ENCODE measurements around the gene PIP4K2B.
"Not testable (repeated sequence)": the region's sequence is repeated elsewhere in the genome, so short reads cannot be mapped to it uniquely, and the experiment has no call there.

The PIP4K2B gene

GRCh38 chr17:38799501-38800236, at the start of gene PIP4K2B:
PIP4K2B (minus strand) TSS chr17:38799556; CDS start chr17:38799424, 132 bp downstream.
- DNase-seq (ENCODE audit: low read depth), result peak; percentile 78

- DNase-seq (ENCODE audit: low read depth), result no peak
These were observed 49.2 kb upstream of the PIP4K2B start for GRCh38 chr17:38848557-38848891.

GRCh38 chr17:38844261-38844757, 45.0 kb upstream of the PIP4K2B start:
- DNase-seq (ENCODE audit: low read depth), result no peak

- no peak for DNase-seq (ENCODE audit: low read depth)
These were observed 26.4 kb upstream of the PIP4K2B start for GRCh38 chr17:38825762-38826247.

GRCh38 chr17:38824899-38825761, 25.8 kb upstream of the PIP4K2B start, which contains the start of gene CWC25:
CWC25 (minus strand) TSS chr17:38825321; CDS start chr17:38825183, 138 bp downstream.
- peak; percentile 93 for DNase-seq (ENCODE audit: low read depth)

GRCh38 chr17:38815576-38816193, 16.3 kb upstream of the PIP4K2B start:
- no peak for DNase-seq (ENCODE audit: low read depth)

GRCh38 chr17:38809828-38810227, 10.5 kb upstream of the PIP4K2B start:
- DNase-seq (ENCODE audit: low read depth), result no peak

GRCh38 chr17:38800237-38800760, 943 bp upstream of the PIP4K2B start:
- no peak for DNase-seq (ENCODE audit: low read depth)

- DNase-seq (ENCODE audit: low read depth), result no peak
These were observed 499 bp downstream of the PIP4K2B start for GRCh38 chr17:38798614-38799500.

- DNase-seq (ENCODE audit: low read depth), result no peak
These were observed 1.5 kb downstream of the PIP4K2B start for GRCh38 chr17:38797828-38798227.

GRCh38 chr17:38797158-38797490, 2.2 kb downstream of the PIP4K2B start:
- DNase-seq (ENCODE audit: low read depth), result no peak

- no peak for DNase-seq (ENCODE audit: low read depth)
These were observed 2.8 kb downstream of the PIP4K2B start for GRCh38 chr17:38796451-38797157.

GRCh38 chr17:38794221-38794620, 5.1 kb downstream of the PIP4K2B start:
- no peak for DNase-seq (ENCODE audit: low read depth)

- no peak for DNase-seq (ENCODE audit: low read depth)
These were observed 8.2 kb downstream of the PIP4K2B start for GRCh38 chr17:38791162-38791561.

- DNase-seq (ENCODE audit: low read depth), result not testable (repeated sequence)
These were observed 9.1 kb downstream of the PIP4K2B start for GRCh38 chr17:38790148-38790707.

GRCh38 chr17:38789185-38789584, 10.2 kb downstream of the PIP4K2B start:
- DNase-seq (ENCODE audit: low read depth), result no peak

- DNase-seq (ENCODE audit: low read depth), result not testable (repeated sequence)
These were observed 11.4 kb downstream of the PIP4K2B start for GRCh38 chr17:38787999-38788398.

GRCh38 chr17:38786372-38786771, 13.0 kb downstream of the PIP4K2B start:
- DNase-seq (ENCODE audit: low read depth), result no peak

GRCh38 chr17:38783227-38783626, 16.1 kb downstream of the PIP4K2B start:
- DNase-seq (ENCODE audit: low read depth), result no peak

All from stimulated activated CD8-positive, alpha-beta memory T cell treated with anti-CD3 and anti-CD28 coated beads, Interleukin-12 subunit alpha, Interleukin-12 subunit beta, amount 100 ng/mL, for 4 hours (primary cell).